Measurements from ENCODE around the gene VPS13D. TPM values are rescaled to one million over a fixed set of nuclear protein-coding genes. Genes with fewer than 3 reads are reported as not detected.

Gene VPS13D
- total and polyA plus RNA-seq, 10 of the 15 experiments (the other 5 are each of a cell fraction or from before 2014, with no cell fraction given), result 1.4 to 16.9 (median 8.5) TPM

DNA sequence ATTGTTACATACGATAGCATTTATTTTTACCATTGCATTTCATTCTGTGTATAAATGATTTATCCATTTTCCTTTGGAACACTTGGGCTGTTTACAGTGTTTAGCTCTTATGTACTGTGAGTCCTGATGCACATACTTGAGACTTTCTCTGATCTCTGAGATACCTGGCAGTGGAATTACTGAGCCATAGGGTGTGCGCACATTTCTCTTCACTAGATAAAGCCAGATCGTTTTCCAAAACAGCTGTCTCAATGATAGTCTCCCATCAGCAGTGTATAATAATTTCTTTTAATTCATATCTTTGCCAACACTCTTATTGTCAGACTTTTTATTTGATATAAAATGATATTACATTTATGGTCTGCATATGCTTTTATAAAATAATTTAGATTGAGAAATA is 66.2 kb downstream of the VPS13D start:
- BruUV-seq (replicated peaks), result no TSS peak
- H3K79me2 ChIP-seq (ENCODE audit: control insufficient read depth, insufficient read depth, low read length), result no peaks in the 10 kb centered on the region
- intact Hi-C loops (cut with micrococcal nuclease; ENCODE audit: unreplicated experiment), result no loop called here
- ChIA-PET RAD21 (ENCODE audit: unreplicated experiment) (interaction anchor here (2.4 kb wide), 1 partner anchor 363 kb away, joined by 8 read pairs; no protein-coding TSS in a partner anchor), CTCF (interaction anchor here (1.3 kb wide), 1 partner anchor 23 kb away, joined by 3 read pairs; no protein-coding TSS in a partner anchor), SMC1A (ENCODE audit: uncharacterized antibody, unreplicated experiment) (interaction anchor here (0.7 to 2.2 kb wide), 4 partner anchors 8 to 151 kb away, joined by 3 to 8 read pairs (median 4); no protein-coding TSS in a partner anchor), POLR2A (no interaction called here)
- H2AFZ ChIP-seq (ENCODE audit: control insufficient read depth, low read depth, low read length), result no peak overlapping the region
- H3K9ac ChIP-seq (ENCODE audit: control insufficient read depth, insufficient read depth, low read length), result no peak overlapping the region
- no peaks in the 10 kb centered on the region for H3K9me3 ChIP-seq (replicated peaks; ENCODE audit: control insufficient read depth, insufficient read depth, low read length)
- no peaks in the 10 kb centered on the region for H3K27me3 ChIP-seq (replicated peaks in 1 of 2; ENCODE audit: control insufficient read depth in 2 of 2, insufficient read depth in 2 of 2, low read length in 1 of 2)
- in situ Hi-C loops (cut with MboI), result no loop called here
- TF ChIP-seq TBL1XR1 (IDR thresholded peaks at IDR 0.05; ENCODE audit: low read depth, low read length) (no peak), RBBP5 (conservative IDR thresholded peaks at IDR 0.05) (no peak), SREBF2 (IDR thresholded peaks at IDR 0.05; ENCODE audit: low read length) (no peak), SMC3 (IDR thresholded peaks at IDR 0.05; ENCODE audit: borderline replicate concordance, low read length) (no peak)
- TF ChIP-seq, protein P1, sequence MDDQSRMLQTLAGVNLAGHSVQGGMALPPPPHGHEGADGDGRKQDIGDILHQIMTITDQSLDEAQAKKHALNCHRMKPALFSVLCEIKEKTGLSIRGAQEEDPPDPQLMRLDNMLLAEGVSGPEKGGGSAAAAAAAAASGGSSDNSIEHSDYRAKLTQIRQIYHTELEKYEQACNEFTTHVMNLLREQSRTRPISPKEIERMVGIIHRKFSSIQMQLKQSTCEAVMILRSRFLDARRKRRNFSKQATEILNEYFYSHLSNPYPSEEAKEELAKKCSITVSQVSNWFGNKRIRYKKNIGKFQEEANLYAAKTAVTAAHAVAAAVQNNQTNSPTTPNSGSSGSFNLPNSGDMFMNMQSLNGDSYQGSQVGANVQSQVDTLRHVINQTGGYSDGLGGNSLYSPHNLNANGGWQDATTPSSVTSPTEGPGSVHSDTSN (IDR thresholded peaks at IDR 0.05; ENCODE audit: insufficient replicate concordance, low read depth, low read length), result no peak
- TF ChIP-seq, protein P2, sequence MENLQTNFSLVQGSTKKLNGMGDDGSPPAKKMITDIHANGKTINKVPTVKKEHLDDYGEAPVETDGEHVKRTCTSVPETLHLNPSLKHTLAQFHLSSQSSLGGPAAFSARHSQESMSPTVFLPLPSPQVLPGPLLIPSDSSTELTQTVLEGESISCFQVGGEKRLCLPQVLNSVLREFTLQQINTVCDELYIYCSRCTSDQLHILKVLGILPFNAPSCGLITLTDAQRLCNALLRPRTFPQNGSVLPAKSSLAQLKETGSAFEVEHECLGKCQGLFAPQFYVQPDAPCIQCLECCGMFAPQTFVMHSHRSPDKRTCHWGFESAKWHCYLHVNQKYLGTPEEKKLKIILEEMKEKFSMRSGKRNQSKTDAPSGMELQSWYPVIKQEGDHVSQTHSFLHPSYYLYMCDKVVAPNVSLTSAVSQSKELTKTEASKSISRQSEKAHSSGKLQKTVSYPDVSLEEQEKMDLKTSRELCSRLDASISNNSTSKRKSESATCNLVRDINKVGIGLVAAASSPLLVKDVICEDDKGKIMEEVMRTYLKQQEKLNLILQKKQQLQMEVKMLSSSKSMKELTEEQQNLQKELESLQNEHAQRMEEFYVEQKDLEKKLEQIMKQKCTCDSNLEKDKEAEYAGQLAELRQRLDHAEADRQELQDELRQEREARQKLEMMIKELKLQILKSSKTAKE (IDR thresholded peaks at IDR 0.05; ENCODE audit: low read depth, poor library complexity, severe bottlenecking), result no peak
- peaks cover 2 to 6% of the 10 kb centered on the region in 2 experiments; a peak in 3 of 4 replicates for H3K36me3 ChIP-seq (ENCODE audit: control insufficient read depth in 2 of 2, insufficient read depth in 2 of 2, low read length in 1 of 2)
- ATAC-seq, result no peak
- WGBS (ENCODE audit: insufficient coverage, insufficient replicate concordance, low lambda C conversion rate, missing lambda C conversion rate), result 96% methylated on average over 3 of the region's 3 CpGs
- no peak overlapping the region for H3K4me2 ChIP-seq (ENCODE audit: control insufficient read depth, insufficient read depth)
- H4K20me1 ChIP-seq (ENCODE audit: control insufficient read depth, insufficient read depth), result no peaks in the 10 kb centered on the region
- DNase-seq (ENCODE audit: low read depth, low spot score), result no peak
- no peak overlapping the region for H3K27ac ChIP-seq (ENCODE audit: control insufficient read depth, insufficient read depth)
- FAIRE-seq, result no peak
- H3K4me3 ChIP-seq, result no peak overlapping the region
- peaks cover 8% of the 10 kb centered on the region; the same call in 1 of the 2 replicates for H3K4me1 ChIP-seq (ENCODE audit: control insufficient read depth, insufficient read depth, low read length)
